HEK293 (cell line): Measurements from ENCODE around the gene LUC7L.

Experiments used
- CTCF ChIA-PET: fragments of 350-600 bp; formaldehyde crosslinking; extraction: SDS; loops from one replicate; lab custom pipeline; 2021; ENCODE audit warnings: antibody characterized with exemption; lab: Yijun Ruan, JAX
- POLR2A ChIA-PET: fragments of 300-600 bp; formaldehyde crosslinking; extraction: SDS; loops from one replicate; lab custom pipeline; 2020; ENCODE audit warnings: antibody characterized with exemption, inconsistent platforms; lab: Yijun Ruan, JAX
- H3K27ac ChIP-seq: fragments of 200-500 bp; sonication (Bioruptor generic); 2 replicates; pipeline ENCODE4 v1.5.1; 2014; ENCODE audit warnings: low read depth, low read length, control low read depth, inconsistent platforms; ENCODE audit errors: extremely low read depth
- H3K36me3 ChIP-seq, 2 experiments: fragments of 200-500 bp in 1 of 2; sonication (Bioruptor generic) in 1 of 2; 1 replicate in 1 of 2; 2 replicates in 1 of 2; pipeline ENCODE4 v1.5.1; 2014 to 2017; ENCODE audit warnings: inconsistent platforms in 2 of 2, low read length in 2 of 2; ENCODE audit not compliant: control insufficient read depth in 2 of 2, insufficient read depth in 1 of 2
- H3K4me1 ChIP-seq: fragments of 200-500 bp; sonication (Bioruptor generic); 2 replicates; pipeline ENCODE4 v1.5.1; 2014; ENCODE audit warnings: mild to moderate bottlenecking, low read length, inconsistent platforms; ENCODE audit not compliant: control insufficient read depth, insufficient read depth
- H3K4me3 ChIP-seq: 2 replicates; pipeline ENCODE4 v1.5.1; 2011; ENCODE audit warnings: low read depth, mild to moderate bottlenecking, control low read depth, low read length, moderate library complexity
- H3K9me3 ChIP-seq: fragments of 200-500 bp; sonication (Bioruptor generic); 2 replicates; pipeline ENCODE4 v1.5.1; 2014; ENCODE audit warnings: low read depth, low read length, inconsistent platforms; ENCODE audit not compliant: control insufficient read depth, insufficient read depth
- AEBP2 ChIP-seq: fragments of 450-650 bp; formaldehyde crosslinking; IDR thresholded peaks from 2 replicates; pipeline ENCODE4 v1.5.1; 2016; ENCODE audit warnings: missing biosample characterization, missing genetic modification characterization, borderline replicate concordance
- REPIN1 ChIP-seq: fragments of 450-650 bp; formaldehyde crosslinking; IDR thresholded peaks from 2 replicates; pipeline ENCODE4 v1.5.1; 2017; ENCODE audit warnings: missing biosample characterization, missing genetic modification characterization, low read depth
- SCRT2 ChIP-seq: fragments of 450-650 bp; formaldehyde crosslinking; IDR thresholded peaks from 2 replicates; pipeline ENCODE4 v1.5.1; 2016; ENCODE audit warnings: missing biosample characterization, missing genetic modification characterization
- TRIM28 ChIP-seq: IDR thresholded peaks from 2 replicates; pipeline ENCODE4 v1.6.1; 2011; ENCODE audit warnings: low read length, control low read depth, borderline replicate concordance
- ZBTB17 ChIP-seq: fragments of 450-650 bp; formaldehyde crosslinking; IDR thresholded peaks from 2 replicates; pipeline ENCODE4 v1.5.1; 2016; ENCODE audit warnings: missing biosample characterization, missing genetic modification characterization
- ZBTB20 ChIP-seq: fragments of 450-650 bp; formaldehyde crosslinking; IDR thresholded peaks from 2 replicates; pipeline ENCODE4 v1.5.1; 2016; ENCODE audit warnings: missing biosample characterization, missing genetic modification characterization
- ZNF10 ChIP-seq: fragments of 450-650 bp; formaldehyde crosslinking; IDR thresholded peaks from 2 replicates; pipeline ENCODE4 v1.5.1; 2017; ENCODE audit warnings: missing biosample characterization, missing genetic modification characterization
- ZNF146 ChIP-seq: fragments of 450-650 bp; formaldehyde crosslinking; IDR thresholded peaks from 2 replicates; pipeline ENCODE4 v1.5.1; 2016; ENCODE audit warnings: missing biosample characterization, missing genetic modification characterization
- ZNF223 ChIP-seq: fragments of 450-650 bp; formaldehyde crosslinking; IDR thresholded peaks from 2 replicates; pipeline ENCODE4 v1.5.1; 2016; ENCODE audit warnings: missing biosample characterization, missing genetic modification characterization
- ZNF23 ChIP-seq: fragments of 450-650 bp; formaldehyde crosslinking; IDR thresholded peaks from 2 replicates; pipeline ENCODE4 v1.5.1; 2016; ENCODE audit warnings: missing biosample characterization, missing genetic modification characterization, borderline replicate concordance
- ZNF596 ChIP-seq: fragments of 450-650 bp; IDR thresholded peaks from 2 replicates; pipeline ENCODE4 v1.5.0; 2018; ENCODE audit warnings: missing biosample characterization, mild to moderate bottlenecking, missing genetic modification characterization, moderate library complexity
- ZNF664 ChIP-seq: fragments of 450-650 bp; formaldehyde crosslinking; IDR thresholded peaks from 2 replicates; pipeline ENCODE4 v1.5.1; 2016; ENCODE audit warnings: missing biosample characterization, missing genetic modification characterization
- ZSCAN18 ChIP-seq: fragments of 450-650 bp; formaldehyde crosslinking; IDR thresholded peaks from 2 replicates; pipeline ENCODE4 v1.5.1; 2016; ENCODE audit warnings: missing biosample characterization, missing genetic modification characterization
- ZSCAN30 ChIP-seq: fragments of 450-650 bp; IDR thresholded peaks from 2 replicates; pipeline ENCODE4 v1.5.1; 2018; ENCODE audit warnings: missing biosample characterization, mild to moderate bottlenecking, missing genetic modification characterization, moderate library complexity

LUC7L gene

DNA sequence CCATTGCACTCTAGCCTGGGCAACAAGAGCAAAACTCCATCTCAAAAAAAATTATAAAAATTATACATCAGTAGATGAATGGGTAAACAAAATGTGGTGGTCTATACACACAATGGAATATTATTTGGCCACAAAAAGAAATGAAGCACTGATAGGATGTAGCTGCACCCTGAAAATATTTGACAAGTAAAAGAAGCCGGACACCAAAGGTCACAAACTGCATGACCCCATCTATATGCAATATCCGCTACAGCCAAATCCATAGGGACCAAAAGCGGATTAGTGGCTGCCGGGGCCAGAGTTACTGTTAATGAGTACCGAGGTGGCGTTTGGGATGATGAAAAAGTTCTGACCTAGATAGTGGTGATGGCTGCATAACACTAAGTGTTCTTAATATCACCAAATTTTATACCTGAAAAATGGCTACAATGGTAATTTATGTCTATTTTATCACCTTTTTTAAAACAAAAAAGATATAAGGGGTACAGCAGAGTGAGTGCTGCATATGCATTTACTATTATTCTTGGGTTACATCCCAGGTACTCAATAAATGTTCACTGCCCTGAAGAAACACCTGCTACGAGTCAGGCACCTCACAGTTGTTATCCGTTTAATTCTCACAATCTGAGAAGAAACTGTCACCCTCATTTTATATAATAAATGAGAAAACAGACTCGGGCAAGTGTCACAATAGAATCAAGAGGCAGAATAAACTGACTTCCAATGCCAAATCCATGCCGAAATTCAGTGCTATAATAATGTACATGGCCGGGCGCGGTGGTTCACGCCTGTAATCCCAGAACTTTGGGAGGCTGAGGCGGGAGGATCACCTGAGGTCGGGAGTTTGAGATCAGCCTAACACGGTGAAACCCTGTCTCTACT lies 49.8 kb downstream of the LUC7L start:
- TF ChIP-seq ZNF23 (tag by site-specific recombination) = no peak
- 0 out of 2 replicates have a peak, but pooled peaks have one; percentile 29 for TF ChIP-seq ZNF146 (tag by site-specific recombination)
- no peak for TF ChIP-seq ZNF223 (tag by site-specific recombination)
- TF ChIP-seq ZSCAN30 (tag by site-specific recombination) = no peak
- no peak for TF ChIP-seq ZNF596 (tag by site-specific recombination)
- no peak for TF ChIP-seq AEBP2 (tag by site-specific recombination)
- TF ChIP-seq ZBTB20 (tag by site-specific recombination) = no peak
- no peak for TF ChIP-seq TRIM28
- Histone ChIP-seq H3K4me1 (peaks cover 5% of the 10 kb centered on the region; the same call in 1 of the 2 replicates), H3K9me3 (no peaks in the 10 kb centered on the region), H3K4me3 (no peak overlapping the region), H3K36me3 (peaks cover 0 to 4% of the 10 kb centered on the region in 2 experiments; a peak in 2 of 3 replicates), H3K27ac (no peak overlapping the region)
- CTCF ChIA-PET = interaction anchor here (0.6 to 1.8 kb wide), 7 partner anchors 46 to 114 kb away, joined by 3 to 17 read pairs (median 5); no protein-coding TSS in a partner anchor
- POLR2A ChIA-PET = no interaction called here

GRCh38 chr16:178668-179015 lies 50.6 kb downstream of the LUC7L start:
- ChIA-PET CTCF (interaction anchor here (1.2 to 1.4 kb wide), 2 partner anchors 64 to 72 kb away, joined by 3 to 11 read pairs; no protein-coding TSS in a partner anchor), POLR2A (no interaction called here)
- H3K4me3 ChIP-seq = no peak overlapping the region
- peaks cover 5% of the 10 kb centered on the region; the same call in 1 of the 2 replicates for H3K4me1 ChIP-seq
- no peaks in the 10 kb centered on the region; a peak in 1 of 3 replicates for H3K36me3 ChIP-seq
- no peaks in the 10 kb centered on the region for H3K9me3 ChIP-seq
- H3K27ac ChIP-seq = no peak overlapping the region
- TF ChIP-seq REPIN1 = no peak
- TF ChIP-seq SCRT2 (tag by site-specific recombination) = no peak

DNA sequence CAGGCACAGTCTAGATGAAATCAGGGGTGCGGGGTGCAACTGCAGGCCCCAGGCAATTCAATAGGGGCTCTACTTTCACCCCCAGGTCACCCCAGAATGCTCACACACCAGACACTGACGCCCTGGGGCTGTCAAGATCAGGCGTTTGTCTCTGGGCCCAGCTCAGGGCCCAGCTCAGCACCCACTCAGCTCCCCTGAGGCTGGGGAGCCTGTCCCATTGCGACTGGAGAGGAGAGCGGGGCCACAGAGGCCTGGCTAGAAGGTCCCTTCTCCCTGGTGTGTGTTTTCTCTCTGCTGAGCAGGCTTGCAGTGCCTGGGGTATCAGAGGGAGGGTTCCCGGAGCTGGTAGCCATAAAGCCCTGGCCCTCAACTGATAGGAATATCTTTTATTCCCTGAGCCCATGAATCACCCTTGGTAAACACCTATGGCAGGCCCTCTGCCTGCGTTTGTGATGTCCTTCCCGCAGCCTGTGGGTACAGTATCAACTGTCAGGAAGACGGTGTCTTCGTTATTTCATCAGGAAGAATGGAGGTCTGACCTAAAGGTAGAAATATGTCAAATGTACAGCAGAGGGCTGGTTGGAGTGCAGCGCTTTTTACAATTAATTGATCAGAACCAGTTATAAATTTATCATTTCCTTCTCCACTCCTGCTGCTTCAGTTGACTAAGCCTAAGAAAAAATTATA lies 51.1 kb downstream of the LUC7L start:
- POLR2A ChIA-PET = no interaction called here
- 0 out of 2 replicates have a peak, but pooled peaks have one; percentile 5 for TF ChIP-seq ZBTB17 (tag by site-specific recombination)
- TF ChIP-seq ZNF664 (tag by site-specific recombination) = no peak
- TF ChIP-seq ZSCAN18 (tag by site-specific recombination) = no peak
- peak; percentile 86 for TF ChIP-seq ZNF10
- 0 out of 2 replicates have a peak, but pooled peaks have one; percentile 6 for TF ChIP-seq ZBTB20 (tag by site-specific recombination)
- TF ChIP-seq, all 188 proteins: peak for 3
- Histone ChIP-seq H3K4me1 (peaks cover 5% of the 10 kb centered on the region; the same call in 1 of the 2 replicates), H3K27ac (no peak overlapping the region), H3K4me3 (no peak overlapping the region), H3K36me3 (no peaks in the 10 kb centered on the region; a peak in 1 of 3 replicates), H3K9me3 (no peaks in the 10 kb centered on the region)
- CTCF ChIA-PET = interaction anchor here (0.7 to 1.4 kb wide), 5 partner anchors 63 to 112 kb away, joined by 3 to 11 read pairs (median 3); no protein-coding TSS in a partner anchor
